Lung (tissue), 12 donors: ENCODE data around the gene CAPN3. TPM values are rescaled to one million over a fixed set of nuclear protein-coding genes. Genes with fewer than 3 reads are reported as not detected.
A peak's percentile ranks its signal among the peaks of the same experiment; 100 is the strongest.

Experiments used
- ATAC-seq: fragments of 200-7000 bp; cut with Tn5 transposase; one replicate; pipeline ENCODE4 v1.9.1; 2020; ENCODE audit warnings: moderate number of reproducible peaks; ENCODE audit not compliant: insufficient read depth, low FRiP score
- DNase-seq, 3 donors: peaks; one replicate each; pipeline ENCODE4 v3.0.0-alpha.2; 2013 to 2017
- H3K27ac ChIP-seq, 2 donors: one replicate each; pipeline ENCODE4 v1.5.1; 2013; ENCODE audit warnings: mild to moderate bottlenecking in 2 of 2, moderate library complexity in 2 of 2, control low read depth in 1 of 2, inconsistent platforms in 1 of 2, low read depth in 1 of 2, low read length in 1 of 2
- H3K27me3 ChIP-seq, 3 donors: one replicate each; pipeline ENCODE4 v1.5.1; 2013; ENCODE audit warnings: low read length in 2 of 3; ENCODE audit not compliant: control insufficient read depth in 3 of 3, insufficient read depth in 3 of 3
- H3K36me3 ChIP-seq, 4 donors: one replicate each; pipeline ENCODE4 v1.5.1; 2013; ENCODE audit warnings: low read length in 4 of 4, mild to moderate bottlenecking in 1 of 4, moderate library complexity in 1 of 4; ENCODE audit not compliant: control insufficient read depth in 4 of 4, insufficient read depth in 4 of 4
- H3K4me1 ChIP-seq, 5 donors: one replicate each; pipeline ENCODE4 v1.5.1; 2013; ENCODE audit warnings: low read length in 5 of 5, mild to moderate bottlenecking in 2 of 5, moderate library complexity in 1 of 5; ENCODE audit not compliant: control insufficient read depth in 5 of 5, insufficient read depth in 5 of 5
- H3K4me3 ChIP-seq: one replicate; pipeline ENCODE4 v1.5.1; 2013; ENCODE audit warnings: mild to moderate bottlenecking, control low read depth, moderate library complexity
- H3K9ac ChIP-seq, 2 donors: one replicate each; pipeline ENCODE4 v1.5.1; 2013; ENCODE audit warnings: low read length in 2 of 2, control low read depth in 1 of 2; ENCODE audit not compliant: insufficient read depth in 1 of 2
- H3K9me3 ChIP-seq, 4 donors: one replicate each; pipeline ENCODE4 v1.5.1; 2013; ENCODE audit warnings: low read length in 3 of 4, mild to moderate bottlenecking in 1 of 4, moderate library complexity in 1 of 4; ENCODE audit not compliant: control insufficient read depth in 4 of 4, insufficient read depth in 3 of 4
- CTCF ChIP-seq: IDR thresholded peaks from 2 replicates; pipeline ENCODE4 v1.5.1; 2012; ENCODE audit warnings: mild to moderate bottlenecking; ENCODE audit errors: control extremely low read depth, extremely low read depth
- WGBS, 2 donors: extraction: QIAGEN DNeasy Blood & Tissue Kit; methylation state at CpG; one replicate each; pipeline ENCODE4 v1.1.7; 2013; 5-methylcytosine and 5-hydroxymethylcytosine counted together
- polyA plus RNA-seq, 2 donors: library from polyadenylated mRNA; stranded (reverse); fragments of 200-250 nt; gene quantifications; one replicate each; pipeline ENCODE4 v1.2.1, GENCODE V29; 2013
- total RNA-seq, 2 donors: library from RNA; depleted of rRNA in 1 of 2; stranded (reverse); fragments of >200 nt in 1 of 2; gene quantifications; one replicate each; pipeline ENCODE4 v1.2.1, GENCODE V29; 2014 to 2021
- donor health status: control.
- donor health status: control.
- donor health status: Bipolar disorder and iron deficiency.
- donor health status: healthy.
- donor health status: DM: yes; HTN: yes; CAD: no.

CAPN3 gene
- total and polyA plus RNA-seq, 4 donors = 12.1 to 56.6 (median 24.7) TPM

GRCh38 chr15:42338500-42338899, 20.8 kb upstream of the CAPN3 start:
- peaks cover 0 to 10% (median 3%) of the 10 kb centered on the region in 4 donors for H3K36me3 ChIP-seq
- peaks cover 0 to 13% (median 3%) of the 10 kb centered on the region in 4 donors for H3K9me3 ChIP-seq
- H3K4me1 ChIP-seq = peaks cover 0 to 7% (median 0%) of the 10 kb centered on the region in 5 donors
- H3K9ac ChIP-seq = no peak overlapping the region
- H3K27me3 ChIP-seq = no peaks in the 10 kb centered on the region
- no peak overlapping the region for H3K27ac ChIP-seq
- H3K4me3 ChIP-seq = no peak overlapping the region
- no peak for TF ChIP-seq CTCF
- WGBS, 2 donors = 56 to 67% methylated on average over 2 of the region's 2 CpGs
- DNase-seq = peak in 1 of 3 donors; percentile 2
- no peak for ATAC-seq

GRCh38 chr15:42343596-42344232, 15.6 kb upstream of the CAPN3 start:
- no peak for TF ChIP-seq CTCF
- ATAC-seq = no peak
- WGBS, 2 donors = 94 to 96% methylated on average over 6 of the region's 6 CpGs
- H3K27me3 ChIP-seq = no peaks in the 10 kb centered on the region
- no peaks in the 10 kb centered on the region for H3K9me3 ChIP-seq
- peaks cover 0 to 19% (median 8%) of the 10 kb centered on the region in 4 donors for H3K36me3 ChIP-seq
- H3K27ac ChIP-seq = no peak overlapping the region
- H3K4me1 ChIP-seq = peaks cover 0 to 2% (median 0%) of the 10 kb centered on the region in 5 donors
- no peak overlapping the region for H3K9ac ChIP-seq
- DNase-seq = no peak
- no peak overlapping the region for H3K4me3 ChIP-seq

GRCh38 chr15:42344763-42345162, 14.5 kb upstream of the CAPN3 start:
- TF ChIP-seq CTCF = no peak
- peaks cover 0 to 20% (median 8%) of the 10 kb centered on the region in 4 donors for H3K36me3 ChIP-seq
- H3K27me3 ChIP-seq = no peaks in the 10 kb centered on the region
- H3K9ac ChIP-seq = no peak overlapping the region
- H3K4me3 ChIP-seq = no peak overlapping the region
- no peak overlapping the region for H3K27ac ChIP-seq
- H3K4me1 ChIP-seq = no peaks in the 10 kb centered on the region
- H3K9me3 ChIP-seq = no peaks in the 10 kb centered on the region
- 18 to 44% methylated on average over 5 of the region's 5 CpGs for WGBS, 2 donors
- no peak for DNase-seq
- ATAC-seq = no peak

GRCh38 chr15:42345504-42345903, 13.8 kb upstream of the CAPN3 start:
- no peak overlapping the region for H3K9ac ChIP-seq
- no peak overlapping the region for H3K27ac ChIP-seq
- no peak overlapping the region for H3K4me3 ChIP-seq
- no peak for ATAC-seq
- no peak for DNase-seq
- peaks cover 0 to 20% (median 8%) of the 10 kb centered on the region in 4 donors for H3K36me3 ChIP-seq
- 97% methylated on average over 3 of the region's 3 CpGs for WGBS, 2 donors
- no peaks in the 10 kb centered on the region for H3K9me3 ChIP-seq
- TF ChIP-seq CTCF = no peak
- no peaks in the 10 kb centered on the region for H3K4me1 ChIP-seq
- H3K27me3 ChIP-seq = no peaks in the 10 kb centered on the region
